Measurements from ENCODE around the gene LGALS13.
"Not testable (repeated sequence)": the region's sequence is repeated elsewhere in the genome, so short reads cannot be mapped to it uniquely, and the experiment has no call there.

LGALS13 gene

GRCh38 chr19:39613597-39613996 is 11.3 kb downstream of the LGALS13 start:
- no peak for DNase-seq (ENCODE audit: low read depth)
- no peak overlapping the region for H3K4me3 ChIP-seq (ENCODE audit: low read depth, low read length)
- TF ChIP-seq MAX (IDR thresholded peaks at IDR 0.05; ENCODE audit: low read depth, low read length) (no peak), CTCF (IDR thresholded peaks at IDR 0.05; ENCODE audit: low read depth, low read length) (no peak), POLR2A (IDR thresholded peaks at IDR 0.05; ENCODE audit: extremely low read depth, insufficient read length) (no peak), MYC (IDR thresholded peaks at IDR 0.05; ENCODE audit: low read depth, low read length) (no peak)

GRCh38 chr19:39617745-39618144 is 15.4 kb downstream of the LGALS13 start:
- H3K4me3 ChIP-seq (ENCODE audit: low read depth, low read length): no peak overlapping the region
- TF ChIP-seq MYC (IDR thresholded peaks at IDR 0.05; ENCODE audit: low read depth, low read length) (no peak), CTCF (IDR thresholded peaks at IDR 0.05; ENCODE audit: low read depth, low read length) (no peak)
- no peak for DNase-seq (ENCODE audit: low read depth)

GRCh38 chr19:39623946-39624345 is 21.6 kb downstream of the LGALS13 start:
- no peak overlapping the region for H3K4me3 ChIP-seq (ENCODE audit: low read depth, low read length)
- DNase-seq (ENCODE audit: low read depth): no peak
- TF ChIP-seq MAX (IDR thresholded peaks at IDR 0.05; ENCODE audit: low read depth, low read length) (no peak), MYC (IDR thresholded peaks at IDR 0.05; ENCODE audit: low read depth, low read length) (no peak), CTCF (IDR thresholded peaks at IDR 0.05; ENCODE audit: low read depth, low read length) (no peak), POLR2A (IDR thresholded peaks at IDR 0.05; ENCODE audit: extremely low read depth, insufficient read length) (no peak)

- not testable (repeated sequence) for H3K4me3 ChIP-seq (ENCODE audit: low read depth, low read length)
- peak; percentile 2 for DNase-seq (ENCODE audit: low read depth)
Observed at GRCh38 chr19:39627631-39628030, 25.3 kb downstream of the LGALS13 start.

GRCh38 chr19:39631178-39631577 is 28.9 kb downstream of the LGALS13 start:
- DNase-seq (ENCODE audit: low read depth): no peak
- TF ChIP-seq POLR2A (IDR thresholded peaks at IDR 0.05; ENCODE audit: extremely low read depth, insufficient read length) (no peak), MAX (IDR thresholded peaks at IDR 0.05; ENCODE audit: low read depth, low read length) (no peak), MYC (IDR thresholded peaks at IDR 0.05; ENCODE audit: low read depth, low read length) (no peak), CTCF (IDR thresholded peaks at IDR 0.05; ENCODE audit: low read depth, low read length) (no peak)
- no peak overlapping the region for H3K4me3 ChIP-seq (ENCODE audit: low read depth, low read length)

- no peak for TF ChIP-seq POLR2A (IDR thresholded peaks at IDR 0.05; ENCODE audit: extremely low read depth, insufficient read length)
- no peak for TF ChIP-seq MAX (IDR thresholded peaks at IDR 0.05; ENCODE audit: low read depth, low read length)
- no peak for TF ChIP-seq CTCF (IDR thresholded peaks at IDR 0.05; ENCODE audit: low read depth, low read length)
- no peak for TF ChIP-seq MYC (IDR thresholded peaks at IDR 0.05; ENCODE audit: low read depth, low read length)
- no peak for DNase-seq (ENCODE audit: low read depth)
- no peak overlapping the region for H3K4me3 ChIP-seq (ENCODE audit: low read depth, low read length)
Observed at GRCh38 chr19:39631626-39632025, 29.3 kb downstream of the LGALS13 start.
